GM19025 (cell line): Measurements from ENCODE around the gene PWWP2B.
"Not testable (repeated sequence)": the region's sequence is repeated elsewhere in the genome, so short reads cannot be mapped to it uniquely, and the experiment has no call there.

ENCODE experiments used
- ATAC-seq: cut with Tn5 transposase; IDR thresholded peaks from one replicate; pipeline ENCODE4 v1.9.1; 2021; ENCODE audit warnings: mild to moderate bottlenecking, low read depth, moderate library complexity; ENCODE audit not compliant: unreplicated experiment

PWWP2B gene

DNA sequence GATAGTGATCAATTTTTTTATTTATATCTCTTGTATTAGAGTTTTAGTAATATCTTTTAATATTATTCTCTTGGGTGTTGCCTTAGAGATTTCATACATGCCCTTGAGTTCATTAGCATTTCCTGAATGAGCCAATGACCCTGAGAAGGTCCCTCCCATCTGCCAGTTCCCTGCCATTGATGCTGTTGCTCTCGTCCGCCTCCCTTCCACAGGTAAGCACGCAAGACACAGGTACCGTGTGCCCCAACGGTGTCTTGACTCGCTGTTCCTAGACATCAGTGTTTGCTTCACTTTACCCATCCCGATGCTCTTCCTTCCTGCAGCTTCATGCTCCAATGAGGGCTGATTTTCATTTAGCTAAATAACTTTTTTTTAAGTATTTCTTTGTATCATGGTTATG, 19.7 kb upstream of the PWWP2B start:
- ATAC-seq = no peak

DNA sequence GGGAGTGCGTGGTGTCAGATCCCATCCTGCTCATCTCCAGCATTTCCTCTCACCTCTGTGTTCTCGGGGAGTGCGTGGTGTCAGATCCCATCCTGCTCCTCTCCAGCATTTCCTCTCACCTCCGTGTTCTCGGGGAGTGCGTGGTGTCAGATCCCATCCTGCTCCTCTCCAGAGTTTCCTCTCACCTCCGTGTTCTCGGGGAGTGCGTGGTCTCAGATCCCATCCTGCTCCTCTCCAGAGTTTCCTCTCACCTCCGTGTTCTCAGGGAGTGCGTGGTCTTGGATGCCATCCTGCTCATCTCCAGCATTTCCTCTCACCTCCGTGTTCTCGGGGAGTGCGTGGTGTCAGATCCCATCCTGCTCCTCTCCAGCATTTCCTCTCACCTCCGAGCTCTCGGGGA, 18.0 kb upstream of the PWWP2B start:
- ATAC-seq = not testable (repeated sequence)

GRCh38 chr10:132380986-132381385, 16.0 kb upstream of the PWWP2B start:
- ATAC-seq = not testable (repeated sequence)

GRCh38 chr10:132381741-132382140, 15.3 kb upstream of the PWWP2B start:
- ATAC-seq = no peak

DNA sequence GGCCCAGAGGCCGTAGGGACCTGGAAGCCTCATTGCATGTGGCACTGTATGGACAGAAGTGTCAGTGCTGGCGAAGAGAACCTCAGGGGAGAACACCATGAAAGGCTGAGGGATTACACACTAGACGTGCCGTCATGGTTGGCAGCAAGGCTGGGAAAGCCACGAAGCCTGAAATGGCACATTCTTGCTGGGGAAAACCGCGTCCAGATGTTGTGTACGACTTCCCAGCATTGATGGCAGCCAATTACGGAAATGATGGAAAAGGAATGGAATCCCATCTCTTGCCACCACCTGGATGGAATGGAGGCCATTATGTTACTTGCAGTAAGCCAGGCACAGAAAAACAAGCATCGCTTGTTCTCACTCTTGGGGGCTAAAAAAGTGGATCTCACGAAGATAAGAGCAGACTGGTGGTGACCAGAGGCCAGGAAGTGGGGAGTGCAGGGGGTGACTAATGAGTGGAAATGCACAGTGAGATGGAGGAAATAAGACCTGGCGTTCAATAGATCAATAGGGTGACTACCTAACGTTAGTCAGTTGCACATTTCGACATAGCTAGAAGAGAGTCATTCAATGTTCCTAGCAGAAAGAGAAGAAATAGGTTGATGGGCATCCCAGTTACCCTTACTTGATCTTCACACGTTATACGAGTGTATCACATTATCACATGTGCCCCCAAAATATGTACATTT, 14.6 kb upstream of the PWWP2B start:
- no peak for ATAC-seq

DNA sequence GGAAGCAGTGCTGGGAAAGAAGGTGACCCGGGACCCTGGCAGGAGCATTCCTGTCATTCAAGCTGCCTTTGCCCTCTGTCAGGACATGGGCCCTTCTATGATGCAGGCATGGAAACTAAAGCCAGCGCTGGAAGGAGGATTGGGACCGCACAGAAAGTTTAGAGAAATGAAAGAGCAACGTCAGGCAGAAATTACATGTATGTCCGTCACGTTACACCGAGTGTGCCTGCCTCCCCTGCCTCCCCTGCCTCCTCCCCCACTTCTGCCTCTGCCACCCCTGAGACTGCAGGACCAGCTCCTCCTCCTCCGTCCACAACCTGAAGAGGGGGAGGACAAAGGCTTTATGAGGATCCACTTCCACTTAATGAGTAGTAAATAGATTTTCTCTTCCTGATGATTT, 13.9 kb upstream of the PWWP2B start:
- ATAC-seq = no peak

- no peak for ATAC-seq
Measured at GRCh38 chr10:132383751-132384196, 13.2 kb upstream of the PWWP2B start.

GRCh38 chr10:132384618-132385388, 12.2 kb upstream of the PWWP2B start:
- ATAC-seq = no peak

- ATAC-seq = no peak
Measured at GRCh38 chr10:132385389-132385667, 11.7 kb upstream of the PWWP2B start.

- no peak for ATAC-seq
Measured at GRCh38 chr10:132385721-132386418, 11.1 kb upstream of the PWWP2B start.

GRCh38 chr10:132386419-132386831, 10.6 kb upstream of the PWWP2B start:
- no peak for ATAC-seq

DNA sequence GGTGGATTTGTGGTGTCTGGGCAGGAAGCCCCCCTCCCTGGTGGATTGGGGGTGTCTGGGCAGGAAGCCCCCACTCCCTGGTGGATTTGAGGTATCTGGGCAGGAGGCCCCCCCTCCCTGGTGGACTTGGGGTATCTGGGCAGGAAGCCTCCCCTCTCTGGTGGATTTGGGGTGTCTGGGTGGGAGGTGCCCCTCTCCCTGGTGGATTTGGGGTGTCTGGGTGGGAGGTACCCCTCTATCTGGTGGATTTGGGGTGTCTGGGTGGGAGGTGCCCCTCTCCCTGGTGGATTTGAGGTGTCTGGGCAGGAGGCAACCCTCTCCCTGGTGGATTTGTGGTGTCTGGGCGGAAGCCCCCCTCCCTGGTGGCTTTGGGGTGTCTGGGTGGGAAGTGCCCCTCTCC, 10.1 kb upstream of the PWWP2B start:
- not testable (repeated sequence) for ATAC-seq

GRCh38 chr10:132387764-132388210, 9.2 kb upstream of the PWWP2B start:
- ATAC-seq = no peak

DNA sequence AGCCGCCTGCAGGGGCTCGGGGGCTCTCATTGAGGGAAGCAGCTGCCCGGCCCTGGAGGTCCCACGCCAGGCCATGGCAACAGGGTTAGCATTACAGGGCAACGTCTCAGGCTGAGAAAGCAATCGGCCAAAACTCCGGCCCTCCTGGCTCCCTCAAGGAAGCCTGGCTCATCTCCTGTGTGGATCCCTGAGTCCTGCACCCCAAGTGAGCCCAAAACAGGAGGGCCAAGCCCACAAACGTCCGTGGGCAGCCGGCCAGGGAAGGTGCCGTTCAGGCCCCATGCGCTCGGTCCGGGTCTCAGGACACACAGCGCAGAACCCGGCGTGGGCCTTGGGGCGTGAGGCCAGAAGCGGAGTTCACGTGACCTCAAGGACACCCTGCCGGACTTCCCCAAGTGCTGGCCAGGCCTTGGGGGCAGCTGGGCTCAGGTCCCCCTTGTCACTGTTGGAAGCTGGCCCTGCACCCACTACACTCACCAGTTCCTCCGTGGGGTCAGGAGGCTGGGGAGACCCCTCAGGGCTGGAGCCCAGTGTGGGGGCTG, 8.0 kb upstream of the PWWP2B start:
- no peak for ATAC-seq

DNA sequence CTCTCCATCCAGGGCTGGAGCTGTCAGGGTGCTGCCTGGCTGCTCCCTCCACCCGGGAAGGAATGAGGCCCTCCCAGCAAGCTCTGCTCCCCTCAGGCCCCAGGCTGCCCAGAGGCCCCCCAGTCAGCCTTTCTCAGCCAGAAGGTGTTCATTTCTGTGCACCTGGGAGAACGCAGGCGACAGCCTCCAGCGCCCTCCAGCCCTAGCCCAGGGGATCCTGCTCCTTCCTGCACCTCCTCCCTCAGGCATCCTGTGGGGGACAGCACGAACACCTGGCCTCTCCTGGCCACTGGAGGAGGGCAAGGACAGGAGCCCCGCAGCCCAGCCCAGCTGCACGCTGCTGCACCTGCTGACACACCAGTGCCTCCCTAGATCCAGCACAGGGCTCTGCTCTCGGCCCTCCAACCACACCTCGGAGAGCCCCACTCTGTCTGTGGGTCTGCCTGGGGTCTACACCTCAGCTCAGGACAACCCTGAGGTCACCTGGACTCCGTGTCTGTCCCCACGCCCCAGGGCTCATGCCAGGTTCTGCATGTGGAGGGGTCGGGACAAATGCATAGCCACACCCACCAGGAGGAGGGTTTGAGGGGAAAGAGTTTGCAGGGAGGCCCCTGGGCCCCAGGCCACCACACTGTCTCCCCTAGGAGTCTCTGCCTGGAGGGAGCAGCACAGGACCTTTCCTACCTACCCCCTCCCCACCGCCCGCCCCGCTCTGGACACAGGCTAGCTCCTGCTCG, 7.4 kb upstream of the PWWP2B start:
- ATAC-seq = no peak

- ATAC-seq = no peak
Measured at GRCh38 chr10:132390170-132390920, 6.7 kb upstream of the PWWP2B start.

DNA sequence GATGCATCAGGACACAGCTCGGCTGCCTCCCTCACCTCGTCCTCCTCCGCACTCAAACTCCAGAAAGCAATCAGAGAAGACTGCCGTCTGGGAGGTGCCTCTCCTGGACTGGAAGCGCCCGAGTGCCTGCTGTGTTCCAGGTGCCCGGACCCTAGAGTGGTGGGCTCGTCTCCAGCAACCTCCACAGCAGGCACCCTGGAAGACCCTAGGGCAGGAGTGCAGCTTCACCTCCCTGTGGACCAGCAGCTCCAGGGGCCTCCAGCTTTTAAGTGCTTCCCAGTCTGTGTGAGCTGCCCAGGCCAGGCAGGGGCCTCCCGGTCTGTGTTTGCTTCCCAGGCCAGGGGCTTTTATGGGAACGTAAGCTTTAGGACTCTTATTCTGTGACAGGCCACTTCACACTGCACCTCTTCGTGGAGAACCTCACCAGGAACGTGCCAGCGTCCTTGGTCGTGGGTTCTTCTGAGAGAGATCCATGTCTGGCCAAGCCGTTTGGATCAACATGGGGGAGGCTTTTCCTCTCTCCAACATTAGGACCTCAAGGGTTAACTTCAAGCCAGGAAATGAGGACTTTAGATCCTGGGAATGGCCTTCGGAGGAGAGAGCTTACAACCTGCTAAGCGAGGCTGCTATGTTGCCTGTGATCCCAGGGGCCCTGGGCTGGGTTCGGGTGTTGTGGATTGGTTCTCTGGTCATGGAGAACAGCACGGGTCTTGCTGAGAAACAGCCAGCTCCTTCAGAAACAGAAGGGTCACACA, 5.9 kb upstream of the PWWP2B start:
- no peak for ATAC-seq

DNA sequence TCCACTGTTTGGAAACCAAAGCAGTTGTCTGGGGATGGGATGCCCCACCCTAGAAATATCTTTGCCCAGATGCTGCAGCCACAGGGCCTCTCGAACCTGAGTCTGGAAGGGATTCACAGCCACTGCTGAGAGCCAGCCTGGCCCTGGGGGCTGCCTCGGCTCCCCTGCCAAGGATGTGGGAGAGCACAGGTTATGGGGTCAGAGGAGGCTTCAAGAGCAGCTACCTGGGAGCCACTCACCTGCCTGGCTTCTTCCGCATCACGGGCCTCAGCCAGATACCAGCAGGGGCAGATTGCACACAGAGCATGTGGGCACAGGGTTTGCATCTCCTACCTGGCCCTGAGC, 5.4 kb upstream of the PWWP2B start:
- no peak for ATAC-seq

DNA sequence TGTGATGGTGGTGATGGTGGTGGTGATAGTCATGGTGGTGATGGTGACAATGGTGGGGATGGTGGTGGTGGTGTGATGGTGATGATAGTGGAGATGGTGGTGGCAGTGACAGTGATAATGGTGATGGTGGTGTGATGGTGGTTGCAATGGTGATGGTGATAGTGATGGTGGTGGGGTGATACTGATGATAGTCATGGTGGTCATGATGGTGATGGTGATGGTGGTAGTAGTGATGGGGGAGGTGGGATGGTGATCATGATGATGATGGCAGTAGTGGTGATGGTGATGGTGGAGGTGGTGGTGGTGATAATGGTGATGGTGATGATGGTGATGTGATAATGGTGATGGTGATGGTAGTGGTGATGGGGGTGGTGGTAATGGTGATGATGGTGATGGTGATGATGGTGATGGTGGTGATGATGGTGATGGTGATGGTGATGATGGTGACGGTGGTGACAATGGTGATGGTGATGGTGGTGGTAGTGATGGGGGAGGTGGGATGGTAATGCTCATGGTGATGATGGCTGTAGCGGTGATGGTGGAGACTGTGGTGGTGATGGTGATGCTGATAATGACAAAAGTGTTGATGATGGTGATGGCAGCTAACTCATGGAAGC, 4.7 kb upstream of the PWWP2B start:
- no peak for ATAC-seq
